HG02885 (cell line): ENCODE measurements around the gene USP22.

Experiments
- ATAC-seq: cut with Tn5 transposase; IDR thresholded peaks from one replicate; pipeline ENCODE4 v1.9.1; 2021; ENCODE audit warnings: mild to moderate bottlenecking; ENCODE audit not compliant: unreplicated experiment, poor library complexity

Gene USP22

GRCh38 chr17:21024024-21024423 lies 18.8 kb downstream of the USP22 start:
- no peak for ATAC-seq

- ATAC-seq = no peak
These were observed 21.5 kb downstream of the USP22 start for GRCh38 chr17:21021208-21021803.

GRCh38 chr17:21020622-21021021 lies 22.2 kb downstream of the USP22 start:
- ATAC-seq = no peak

- no peak for ATAC-seq
These were observed 22.7 kb downstream of the USP22 start for GRCh38 chr17:21019976-21020586.

- ATAC-seq = no peak
These were observed 23.9 kb downstream of the USP22 start for GRCh38 chr17:21018894-21019293.

- no peak for ATAC-seq
These were observed 24.9 kb downstream of the USP22 start for GRCh38 chr17:21017861-21018260.

- no peak for ATAC-seq
These were observed 25.6 kb downstream of the USP22 start for GRCh38 chr17:21017256-21017655.

- ATAC-seq = no peak
These were observed 26.0 kb downstream of the USP22 start for GRCh38 chr17:21016826-21017225.

- ATAC-seq = no peak
These were observed 27.2 kb downstream of the USP22 start for GRCh38 chr17:21015564-21015963.

- ATAC-seq = no peak
These were observed 28.3 kb downstream of the USP22 start for GRCh38 chr17:21014498-21014897.

GRCh38 chr17:21013983-21014382 lies 28.8 kb downstream of the USP22 start:
- no peak for ATAC-seq

GRCh38 chr17:21012736-21013135 lies 30.1 kb downstream of the USP22 start:
- no peak for ATAC-seq

- ATAC-seq = no peak
These were observed 31.9 kb downstream of the USP22 start for GRCh38 chr17:21010705-21011596.

- no peak for ATAC-seq
These were observed 33.7 kb downstream of the USP22 start for GRCh38 chr17:21008992-21009671.

- ATAC-seq = no peak
These were observed 34.5 kb downstream of the USP22 start for GRCh38 chr17:21008160-21008915.

- ATAC-seq = no peak
These were observed 35.2 kb downstream of the USP22 start for GRCh38 chr17:21007646-21008045.

GRCh38 chr17:21005803-21006202 lies 37.0 kb downstream of the USP22 start:
- no peak for ATAC-seq

- ATAC-seq = no peak
These were observed 37.4 kb downstream of the USP22 start for GRCh38 chr17:21005367-21005766.

- no peak for ATAC-seq
These were observed 38.5 kb downstream of the USP22 start for GRCh38 chr17:21004016-21004930.
